Gastroesophageal sphincter (tissue), 4 donors: ENCODE data around the gene TEC. TPM values are rescaled to one million over a fixed set of nuclear protein-coding genes. Genes with fewer than 3 reads are reported as not detected.
A peak's percentile ranks its signal among the peaks of the same experiment; 100 is the strongest.

ENCODE experiments used
- ATAC-seq: fragments of 150-250 bp; one replicate; pipeline ENCODE4 v1.9.1; 2016; ENCODE audit warnings: mild to moderate bottlenecking, moderate library complexity
- H3K27ac ChIP-seq, 4 donors: fragments of 200-600 bp; sonication (generic) in 3 of 4; 1 replicate in 3 of 4; 2 replicates in 1 of 4; pipeline ENCODE4 v1.5.1; 2016 to 2019
- H3K27me3 ChIP-seq: fragments of 200-600 bp; sonication (generic); one replicate; pipeline ENCODE4 v1.5.1; 2019
- H3K36me3 ChIP-seq, 2 donors: fragments of 200-600 bp; sonication (generic); one replicate each; pipeline ENCODE4 v1.5.1; 2019; ENCODE audit warnings: control low read depth in 1 of 2
- H3K4me1 ChIP-seq, 3 donors: fragments of 200-600 bp; sonication (generic); 1 replicate in 2 of 3; 2 replicates in 1 of 3; pipeline ENCODE4 v1.5.1; 2016 to 2019; ENCODE audit warnings: control low read depth in 2 of 3
- H3K4me3 ChIP-seq, 2 donors: fragments of 200-600 bp; sonication (generic); one replicate each; pipeline ENCODE4 v1.5.1; 2019; ENCODE audit warnings: mild to moderate bottlenecking in 1 of 2, moderate library complexity in 1 of 2
- H3K9me3 ChIP-seq, 3 donors: fragments of 200-600 bp; sonication (generic); one replicate each; pipeline ENCODE4 v1.5.1; 2017 to 2019; ENCODE audit warnings: control low read depth in 2 of 3
- CTCF ChIP-seq, 4 experiments: fragments of 200-600 bp in 2 of 4; fragments of 450-650 bp in 2 of 4; sonication (generic) in 1 of 4; IDR thresholded peaks; one replicate each; pipeline ENCODE4 v1.5.1; 2017 to 2019; ENCODE audit warnings: antibody characterized with exemption in 4 of 4, mild to moderate bottlenecking in 2 of 4, moderate library complexity in 2 of 4
- EP300 ChIP-seq: sonication (generic); formaldehyde crosslinking; IDR thresholded peaks from one replicate; pipeline ENCODE4 v1.6.1; 2017; ENCODE audit warnings: antibody characterized with exemption, mild to moderate bottlenecking
- POLR2A ChIP-seq, 2 donors: fragments of 450-650 bp; IDR thresholded peaks; one replicate each; pipeline ENCODE4 v1.6.1; 2017; ENCODE audit warnings: antibody characterized with exemption in 2 of 2, mild to moderate bottlenecking in 2 of 2, moderate library complexity in 1 of 2
- POLR2AphosphoS5 ChIP-seq: sonication (generic); formaldehyde crosslinking; IDR thresholded peaks from one replicate; pipeline ENCODE4 v1.6.1; 2017; ENCODE audit warnings: antibody characterized with exemption
- WGBS, 2 donors: methylation state at CpG; one replicate each; pipeline ENCODE4 v1.1.5; 2018; ENCODE audit warnings: low coverage in 1 of 2; 5-methylcytosine and 5-hydroxymethylcytosine counted together
- total RNA-seq, 4 donors: library from RNA; depleted of rRNA; stranded (reverse); fragments of >200 nt; gene quantifications; one replicate each; pipeline ENCODE4 v1.1.0, GENCODE V29; 2016

The TEC gene
- total RNA-seq, 4 donors from 2014 or later = 1.9 to 6.5 (median 3.1) TPM

GRCh38 chr4:48178931-48179330 lies 90.7 kb downstream of the TEC start:
- no peak overlapping the region for H3K4me3 ChIP-seq
- no peak for ATAC-seq
- H3K9me3 ChIP-seq = no peaks in the 10 kb centered on the region
- 62 to 65% methylated on average over 2 to 4 of the region's 4 CpGs for WGBS, 2 donors
- H3K36me3 ChIP-seq = no peaks in the 10 kb centered on the region
- H3K27ac ChIP-seq = no peak overlapping the region
- no peak for TF ChIP-seq EP300
- TF ChIP-seq CTCF (IDR thresholded peaks at IDR 0.05) = no peak
- TF ChIP-seq POLR2A (IDR thresholded peaks at IDR 0.05) = no peak
- no peak for TF ChIP-seq POLR2AphosphoS5
- no peaks in the 10 kb centered on the region for H3K4me1 ChIP-seq
- H3K27me3 ChIP-seq = no peaks in the 10 kb centered on the region

- no peaks in the 10 kb centered on the region for H3K36me3 ChIP-seq
- ATAC-seq = no peak
- H3K4me3 ChIP-seq = no peak overlapping the region
- H3K27me3 ChIP-seq = no peaks in the 10 kb centered on the region
- H3K9me3 ChIP-seq = no peaks in the 10 kb centered on the region
- peaks cover 0 to 8% (median 3%) of the 10 kb centered on the region in 3 donors for H3K4me1 ChIP-seq
- no peak overlapping the region for H3K27ac ChIP-seq
- TF ChIP-seq EP300 = no peak
- TF ChIP-seq POLR2A (IDR thresholded peaks at IDR 0.05) = no peak
- TF ChIP-seq POLR2AphosphoS5 = no peak
- TF ChIP-seq CTCF (IDR thresholded peaks at IDR 0.05) = no peak
Observed at GRCh38 chr4:48175806-48176205, 93.8 kb downstream of the TEC start.

- Histone ChIP-seq H3K27me3 (no peaks in the 10 kb centered on the region), H3K9me3 (no peaks in the 10 kb centered on the region), H3K36me3 (no peaks in the 10 kb centered on the region), H3K4me3 (no peak overlapping the region), H3K27ac (no peak overlapping the region), H3K4me1 (peaks cover 0 to 8% (median 3%) of the 10 kb centered on the region in 3 donors)
- no peak for ATAC-seq
- 53 to 88% methylated on average over 5 to 7 of the region's 7 CpGs for WGBS, 2 donors
- TF ChIP-seq EP300 = no peak
- TF ChIP-seq POLR2A (IDR thresholded peaks at IDR 0.05) = no peak
- TF ChIP-seq POLR2AphosphoS5 = no peak
- TF ChIP-seq CTCF (IDR thresholded peaks at IDR 0.05) = no peak
Observed at GRCh38 chr4:48175328-48175727, 94.3 kb downstream of the TEC start.

GRCh38 chr4:48173056-48173991 lies 96.3 kb downstream of the TEC start:
- Histone ChIP-seq H3K4me3 (no peak overlapping the region), H3K36me3 (no peaks in the 10 kb centered on the region), H3K27me3 (no peaks in the 10 kb centered on the region), H3K9me3 (no peaks in the 10 kb centered on the region), H3K27ac (peak overlapping the region in 1 of 4 donors; percentile 2), H3K4me1 (peaks cover 0 to 8% (median 3%) of the 10 kb centered on the region in 3 donors)
- WGBS, 2 donors = 72 to 75% methylated on average over 4 to 6 of the region's 6 CpGs
- ATAC-seq = peak; percentile 58
- TF ChIP-seq CTCF (IDR thresholded peaks at IDR 0.05) = no peak
- no peak for TF ChIP-seq POLR2AphosphoS5

GRCh38 chr4:48172651-48173050 lies 97.0 kb downstream of the TEC start:
- H3K36me3 ChIP-seq = peaks cover 0 to 1% of the 10 kb centered on the region in 2 donors
- 73 to 92% methylated on average over 4 of the region's 4 CpGs for WGBS, 2 donors
- peaks cover 0 to 8% (median 3%) of the 10 kb centered on the region in 3 donors for H3K4me1 ChIP-seq
- no peak overlapping the region for H3K27ac ChIP-seq
- H3K27me3 ChIP-seq = no peaks in the 10 kb centered on the region
- H3K4me3 ChIP-seq = no peak overlapping the region
- no peaks in the 10 kb centered on the region for H3K9me3 ChIP-seq
- TF ChIP-seq EP300 = no peak
- TF ChIP-seq POLR2AphosphoS5 = no peak
- TF ChIP-seq POLR2A (IDR thresholded peaks at IDR 0.05) = no peak
- no peak for TF ChIP-seq CTCF (IDR thresholded peaks at IDR 0.05)
- ATAC-seq = no peak
